Measurements from ENCODE around the gene PCSK4. TPM values are rescaled to one million over a fixed set of nuclear protein-coding genes. Genes with fewer than 3 reads are reported as not detected.
A peak's percentile ranks its signal among the peaks of the same experiment; 100 is the strongest.

Gene PCSK4
- polyA plus RNA-seq, 1 of the 3 experiments (the other 2 are of a cell fraction) = 6.6 TPM

- ChIA-PET CTCF (interaction anchor here (1.1 to 1.4 kb wide), 2 partner anchors 32 to 158 kb away, joined by 3 to 11 read pairs; no protein-coding TSS in a partner anchor), POLR2A (no interaction called here)
- no peak overlapping the region for H3K27ac ChIP-seq (ENCODE audit: low read depth in 2 of 2, low read length in 1 of 2)
- H3K79me2 ChIP-seq (ENCODE audit: insufficient read depth) = no peaks in the 10 kb centered on the region
- H3K4me3 ChIP-seq (ENCODE audit: low read depth in 2 of 2, low read length in 1 of 2) = no peak overlapping the region
- H3F3A ChIP-seq (replicated peaks; ENCODE audit: insufficient read depth) = peaks cover 12% of the 10 kb centered on the region
- no peak overlapping the region for H3K9ac ChIP-seq
- no peaks in the 10 kb centered on the region for H3K9me3 ChIP-seq
- WGBS (ENCODE audit: low lambda C conversion rate) = 74% methylated on average over 10 of the region's 10 CpGs
- no peaks in the 10 kb centered on the region for H3K36me3 ChIP-seq (replicated peaks in 1 of 2; ENCODE audit: control insufficient read depth in 1 of 2, insufficient read depth in 2 of 2, low read length in 1 of 2)
- H3K4me2 ChIP-seq = no peak overlapping the region
- TF ChIP-seq CHD2 (IDR thresholded peaks at IDR 0.05; ENCODE audit: low read length, partially characterized antibody) = no peak
- TF ChIP-seq GATA2 (CRISPR knock-in tag; IDR thresholded peaks at IDR 0.05) = no peak
- TF ChIP-seq POLR2AphosphoS5 (IDR thresholded peaks at IDR 0.05; ENCODE audit: low read depth, low read length) = no peak
- TF ChIP-seq FOXM1 (IDR thresholded peaks at IDR 0.05; ENCODE audit: low read depth) = no peak
- no peak for TF ChIP-seq YY1 (IDR thresholded peaks at IDR 0.05; ENCODE audit: low read depth)
- TF ChIP-seq REST (IDR thresholded peaks at IDR 0.05; ENCODE audit: low read depth, low read length) = no peak
- no peak for DNase-seq
- H4K20me1 ChIP-seq (ENCODE audit: insufficient read depth) = no peaks in the 10 kb centered on the region
- no peak overlapping the region for H2AFZ ChIP-seq (ENCODE audit: low read depth)
- no peaks in the 10 kb centered on the region for H3K27me3 ChIP-seq (ENCODE audit: insufficient read depth)
- no peaks in the 10 kb centered on the region for H3K4me1 ChIP-seq (ENCODE audit: control insufficient read depth in 1 of 2, insufficient read depth in 2 of 2, low read depth in 1 of 2, low read length in 1 of 2)
- no peaks in the 10 kb centered on the region for H3K9me2 ChIP-seq
Measured at GRCh38 chr19:1514295-1514661, 24.1 kb upstream of the PCSK4 start.

GRCh38 chr19:1513499-1514294, 23.5 kb upstream of the PCSK4 start:
- H3K4me1 ChIP-seq (ENCODE audit: control insufficient read depth in 1 of 2, insufficient read depth in 2 of 2, low read depth in 1 of 2, low read length in 1 of 2) = no peaks in the 10 kb centered on the region
- no peaks in the 10 kb centered on the region for H3K9me2 ChIP-seq
- H2AFZ ChIP-seq (ENCODE audit: low read depth) = no peak overlapping the region
- H3K27me3 ChIP-seq (ENCODE audit: insufficient read depth) = no peaks in the 10 kb centered on the region
- no peaks in the 10 kb centered on the region for H4K20me1 ChIP-seq (ENCODE audit: insufficient read depth)
- ChIA-PET POLR2A (no interaction called here), CTCF (interaction anchor here (1.1 to 1.4 kb wide), 2 partner anchors 33 to 158 kb away, joined by 3 to 11 read pairs; no protein-coding TSS in a partner anchor)
- DNase-seq = peak; percentile 75
- peak overlapping the region; percentile 73 for H3K9ac ChIP-seq
- no peaks in the 10 kb centered on the region for H3K79me2 ChIP-seq (ENCODE audit: insufficient read depth)
- H3K9me3 ChIP-seq = no peaks in the 10 kb centered on the region
- H3K4me2 ChIP-seq = peak overlapping the region; percentile 85
- H3K27ac ChIP-seq (ENCODE audit: low read depth in 2 of 2, low read length in 1 of 2) = no peak overlapping the region
- TF ChIP-seq SMC3 (IDR thresholded peaks at IDR 0.05; ENCODE audit: low read depth, low read length) = 0 out of 2 replicates have a peak, but pooled peaks have one; percentile 5
- TF ChIP-seq REST (IDR thresholded peaks at IDR 0.05; ENCODE audit: low read depth, low read length) = no peak
- TF ChIP-seq RCOR1 (IDR thresholded peaks at IDR 0.05; ENCODE audit: low read length) = no peak
- TF ChIP-seq CTCF (IDR thresholded peaks at IDR 0.05) = peak; percentile 71
- no peak for TF ChIP-seq USF2 (IDR thresholded peaks at IDR 0.05; ENCODE audit: borderline replicate concordance, low read depth, low read length)
- peaks cover 16% of the 10 kb centered on the region for H3F3A ChIP-seq (replicated peaks; ENCODE audit: insufficient read depth)
- peak overlapping the region; percentile 52 to 65 for H3K4me3 ChIP-seq (ENCODE audit: low read depth in 2 of 2, low read length in 1 of 2)
- WGBS (ENCODE audit: low lambda C conversion rate) = 6% methylated on average over 9 of the region's 52 CpGs
- no peaks in the 10 kb centered on the region for H3K36me3 ChIP-seq (replicated peaks in 1 of 2; ENCODE audit: control insufficient read depth in 1 of 2, insufficient read depth in 2 of 2, low read length in 1 of 2)

All from SK-N-SH (cell line).